Stimulated activated CD8-positive, alpha-beta memory T cell treated with anti-CD3 and anti-CD28 coated beads, Interleukin-15, amount 100 ng/mL, for 48 hours (primary cell): ENCODE data around the gene ADAMTSL2.

Experiments
- DNase-seq, 2 donors: peaks; one replicate each; pipeline ENCODE4 v3.0.0-alpha.2; 2020; ENCODE audit warnings: low read depth in 2 of 2

Gene ADAMTSL2

DNA sequence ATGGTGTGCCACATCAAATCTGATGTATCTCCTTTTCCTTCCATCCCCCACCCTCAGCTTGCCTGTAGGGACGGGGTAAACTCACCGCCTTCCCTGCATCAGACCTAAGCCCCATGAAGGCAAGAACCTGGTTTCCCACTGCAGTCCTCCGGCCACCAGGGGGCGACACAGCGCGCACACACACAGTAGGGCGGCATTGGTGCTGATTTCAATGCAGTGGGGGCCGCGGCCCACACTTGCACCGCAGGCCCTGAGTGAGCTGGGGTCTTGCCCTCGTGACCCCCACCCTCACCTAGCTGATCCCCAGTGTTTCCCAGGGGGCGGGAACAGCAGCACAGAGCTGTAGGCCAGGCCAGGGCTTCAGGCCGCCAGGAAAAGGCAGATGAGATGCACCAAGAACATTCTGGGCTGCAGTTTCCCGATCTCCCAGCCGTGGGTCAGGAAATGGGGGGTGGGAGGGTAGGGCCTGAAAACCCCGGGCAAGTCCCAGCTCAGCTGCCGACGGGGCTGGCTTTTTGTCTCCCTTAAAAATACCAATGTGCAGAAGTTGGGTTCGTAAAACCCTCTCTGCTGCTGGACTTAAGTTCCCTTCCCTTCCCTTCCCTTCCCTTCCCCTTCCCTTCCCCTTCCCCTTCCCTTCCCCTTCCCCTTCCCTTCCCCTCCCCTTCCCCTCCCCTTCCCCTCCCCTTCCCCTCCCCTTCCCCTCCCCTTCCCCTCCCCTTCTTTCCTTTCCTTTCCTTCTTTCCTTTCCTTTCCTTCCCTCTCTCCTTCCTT is 55.1 kb downstream of the ADAMTSL2 start:
- DNase-seq: peak in 1 of 2 donors; percentile 14

DNA sequence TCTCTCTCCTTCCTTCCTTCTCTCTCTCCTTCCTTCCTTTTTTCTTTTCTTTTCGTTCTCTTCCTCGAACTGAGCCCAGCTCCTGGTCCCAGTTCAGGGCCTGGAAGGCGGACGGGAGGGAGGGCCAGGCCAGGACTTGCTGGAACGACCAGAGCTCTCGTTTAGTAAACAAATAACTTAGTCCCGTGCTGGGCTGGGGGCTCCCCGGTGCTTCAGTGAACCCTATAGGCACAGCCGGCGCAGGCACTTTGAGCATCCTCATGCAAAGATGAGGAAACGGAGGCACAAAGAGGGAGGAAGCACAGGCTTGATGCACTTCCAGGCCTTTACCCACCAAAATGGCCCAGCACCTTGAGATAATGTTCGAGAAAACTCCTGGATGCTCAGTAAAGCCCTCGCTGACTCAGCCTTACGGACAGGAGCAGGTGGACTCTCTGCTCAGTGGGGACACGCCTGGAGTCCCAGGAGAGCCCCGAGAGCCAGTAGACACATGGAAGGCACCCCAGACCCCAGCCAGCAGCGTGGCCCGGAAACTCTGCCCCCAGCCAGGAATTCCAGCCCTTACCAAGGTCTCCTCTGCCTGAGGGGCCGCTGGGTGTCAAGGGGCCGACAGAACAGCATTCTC is 55.8 kb downstream of the ADAMTSL2 start:
- DNase-seq: no peak

DNA sequence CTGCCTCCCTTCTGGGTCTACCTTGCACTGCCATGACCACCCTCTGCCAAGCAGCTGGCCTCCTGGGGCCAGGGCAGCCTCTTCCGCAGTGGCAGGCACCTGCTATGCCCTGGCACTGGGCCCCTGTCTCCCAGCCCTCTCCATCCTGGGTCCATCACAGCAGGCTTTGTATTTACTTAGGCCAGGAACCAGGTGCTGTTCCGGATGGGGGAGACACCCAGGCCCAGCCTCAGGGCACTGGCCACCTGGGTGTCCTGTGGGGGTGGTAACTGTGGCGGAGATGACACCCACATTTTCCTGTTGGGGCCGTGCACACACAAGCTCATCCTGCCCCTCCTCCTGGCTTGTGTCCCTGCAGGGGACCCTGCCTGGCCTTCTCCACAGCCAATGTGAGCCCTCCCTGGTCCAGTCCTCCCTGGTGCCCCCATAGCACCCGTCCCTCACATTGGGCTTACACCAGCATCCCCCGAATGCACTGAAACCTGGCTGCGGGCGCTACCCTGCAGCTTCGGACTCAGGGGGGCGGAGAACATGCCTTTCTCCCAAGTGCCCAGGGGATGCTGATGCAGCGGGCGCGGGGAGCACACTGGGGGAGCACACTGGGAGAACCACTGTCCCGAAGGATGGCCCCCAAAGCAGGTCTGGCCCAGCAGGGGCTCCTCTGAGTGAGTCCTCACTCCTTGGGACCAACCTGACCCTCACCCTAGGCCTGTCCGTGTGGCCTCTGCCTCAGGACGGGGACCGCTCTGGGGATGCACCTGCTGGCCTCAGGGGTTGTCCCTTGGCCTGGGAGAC is 56.8 kb downstream of the ADAMTSL2 start:
- no peak for DNase-seq

DNA sequence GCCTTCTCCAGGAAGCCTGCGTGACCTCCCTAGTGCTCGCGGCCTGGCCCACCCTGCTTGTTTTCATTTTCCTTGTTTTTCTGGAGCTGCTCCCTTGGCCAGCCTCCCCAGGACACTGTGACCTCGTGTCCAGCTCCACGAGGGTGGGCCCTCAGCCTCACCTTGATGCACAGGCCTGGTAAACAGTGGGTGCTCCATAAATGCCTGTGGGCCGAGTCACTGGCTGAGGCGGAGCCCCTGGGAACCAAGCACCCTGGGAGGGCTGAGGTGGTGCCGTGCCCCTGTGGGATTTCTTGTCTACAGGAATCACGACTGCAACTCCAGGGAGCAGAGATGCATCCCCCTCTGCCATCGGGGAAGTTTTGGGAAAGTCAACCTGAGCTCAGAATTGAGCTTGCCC is 57.5 kb downstream of the ADAMTSL2 start:
- DNase-seq: no peak

DNA sequence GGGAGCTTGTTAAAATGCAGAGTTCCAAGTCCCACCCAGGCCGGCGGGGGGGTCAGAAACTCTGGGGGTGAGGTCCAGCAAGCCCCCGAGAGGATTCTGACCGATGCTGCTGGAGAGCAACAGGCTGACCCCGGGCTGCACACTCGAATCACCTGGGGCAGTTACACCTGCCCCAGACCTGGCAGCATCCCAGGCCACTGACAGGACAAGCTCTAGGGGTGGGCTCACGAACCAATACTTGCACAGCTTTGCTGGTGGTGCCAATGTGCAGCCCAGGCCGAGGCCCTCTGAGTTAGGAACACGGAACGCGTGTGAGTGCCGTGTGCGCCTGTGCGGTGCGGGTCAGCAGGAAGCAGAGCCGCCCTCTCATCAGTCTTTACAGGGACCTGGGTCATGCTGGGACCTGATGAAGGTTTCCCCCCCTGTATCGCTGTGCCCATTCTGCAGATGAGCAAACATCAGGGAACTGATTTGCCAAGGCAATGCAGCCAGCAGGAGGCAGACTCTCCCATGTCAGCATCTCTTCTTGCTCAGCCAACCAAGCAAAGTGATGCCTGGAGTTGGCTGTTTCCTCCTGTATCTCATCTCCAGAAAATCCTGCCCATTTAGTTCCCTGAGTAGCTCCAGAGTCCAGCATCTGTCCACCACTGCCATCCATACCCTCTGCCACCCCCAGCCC is 58.4 kb downstream of the ADAMTSL2 start:
- no peak for DNase-seq

DNA sequence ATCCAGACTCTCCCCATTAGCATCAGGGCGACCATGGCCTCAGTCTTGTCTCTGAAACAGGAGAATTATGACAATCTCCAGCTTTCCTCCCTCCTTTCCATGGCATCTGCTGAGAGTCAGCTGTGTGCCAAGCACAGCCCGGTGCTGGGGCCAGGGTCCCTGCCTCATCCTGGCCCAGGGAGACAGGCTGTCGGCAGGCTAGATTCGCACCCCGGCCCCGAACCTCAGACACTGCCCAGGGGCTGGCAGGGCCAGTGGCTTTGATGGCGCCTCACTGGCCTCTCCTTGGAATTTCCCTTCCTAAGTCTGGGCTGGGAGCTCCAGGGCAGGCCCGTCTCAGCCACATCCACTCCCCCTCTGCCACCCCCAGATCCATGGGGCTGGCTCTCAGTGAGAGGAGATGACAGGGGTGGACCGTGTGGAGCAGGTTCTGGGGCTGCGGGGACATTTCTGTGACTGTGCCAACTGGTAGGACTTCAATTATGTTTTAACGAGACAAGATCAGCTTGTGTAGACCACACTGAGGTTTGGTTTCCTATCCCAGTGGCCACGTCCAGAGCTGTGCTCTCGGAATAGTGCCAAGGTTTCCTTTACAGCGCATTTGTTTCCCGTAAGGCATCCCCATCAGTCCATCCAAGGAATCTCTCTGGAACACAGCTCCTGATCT is 59.2 kb downstream of the ADAMTSL2 start:
- DNase-seq: no peak

DNA sequence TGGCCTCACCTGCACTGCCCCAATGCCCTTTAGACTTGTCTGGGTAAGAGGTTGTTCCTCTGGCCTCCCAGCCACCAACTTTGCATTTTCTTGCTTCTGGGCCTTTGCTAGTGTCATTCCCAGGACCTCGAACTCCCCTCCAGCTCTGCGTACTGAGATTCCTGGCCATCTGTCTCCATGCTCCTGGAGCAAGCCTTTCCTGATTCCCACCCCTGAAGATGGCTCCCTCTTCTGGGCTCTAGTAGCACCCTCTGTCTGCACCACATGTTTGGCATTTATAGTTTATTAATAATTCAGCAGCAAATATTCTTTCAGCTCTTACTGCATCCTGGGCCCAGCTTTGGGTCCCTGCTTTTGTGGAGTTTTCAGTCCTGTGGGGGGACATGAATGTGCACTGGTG is 59.8 kb downstream of the ADAMTSL2 start:
- no peak for DNase-seq

DNA sequence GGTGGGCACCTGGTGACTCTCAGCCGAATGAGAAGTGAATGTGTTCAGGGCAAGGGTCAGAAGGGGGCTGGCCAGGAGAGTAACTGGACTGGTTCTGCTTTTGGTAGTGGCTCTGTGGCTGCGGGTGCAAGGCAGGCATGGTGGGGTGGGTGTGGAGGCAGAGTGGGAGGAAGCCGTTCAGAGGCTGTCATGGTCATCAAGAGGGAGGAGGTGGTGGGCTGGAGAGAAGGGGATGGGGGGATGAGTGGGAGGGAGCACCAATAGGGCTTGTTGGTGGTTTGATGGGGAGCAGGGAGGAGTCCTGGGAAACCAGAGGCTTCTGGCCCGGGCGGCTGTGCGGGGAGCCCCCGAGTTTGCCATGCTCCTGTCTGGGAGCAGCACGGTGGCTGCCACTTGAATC is 61.4 kb downstream of the ADAMTSL2 start:
- DNase-seq: no peak

DNA sequence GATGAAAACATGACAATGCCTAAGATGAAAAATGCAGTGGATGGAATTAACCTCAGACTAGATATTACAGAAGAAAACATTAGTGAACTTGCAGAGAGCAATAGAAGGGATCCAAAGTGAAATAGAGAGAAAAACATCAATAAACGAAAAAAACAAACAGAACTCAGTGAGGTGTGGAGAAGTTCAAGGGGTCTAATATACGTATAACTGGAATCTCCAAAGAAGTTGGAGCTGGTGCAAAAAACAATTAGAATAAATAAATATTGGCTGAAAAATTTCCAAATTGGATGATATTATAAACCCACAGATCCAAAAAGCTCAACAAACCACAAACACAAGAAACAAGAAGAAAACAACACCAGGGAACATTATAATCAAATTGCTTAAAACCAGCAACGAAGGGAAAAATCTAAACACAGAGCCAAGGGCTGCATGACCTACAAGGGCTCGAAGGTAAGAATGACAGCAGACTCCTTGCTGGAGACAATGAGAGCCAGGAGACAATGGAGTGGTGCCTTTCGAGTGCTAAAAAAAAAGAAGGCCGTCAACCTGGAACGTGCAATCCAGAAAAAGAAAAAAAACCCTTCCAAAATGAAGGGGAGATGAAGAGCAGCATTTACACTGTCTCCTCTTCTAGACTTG is 62.9 kb downstream of the ADAMTSL2 start:
- no peak for DNase-seq

DNA sequence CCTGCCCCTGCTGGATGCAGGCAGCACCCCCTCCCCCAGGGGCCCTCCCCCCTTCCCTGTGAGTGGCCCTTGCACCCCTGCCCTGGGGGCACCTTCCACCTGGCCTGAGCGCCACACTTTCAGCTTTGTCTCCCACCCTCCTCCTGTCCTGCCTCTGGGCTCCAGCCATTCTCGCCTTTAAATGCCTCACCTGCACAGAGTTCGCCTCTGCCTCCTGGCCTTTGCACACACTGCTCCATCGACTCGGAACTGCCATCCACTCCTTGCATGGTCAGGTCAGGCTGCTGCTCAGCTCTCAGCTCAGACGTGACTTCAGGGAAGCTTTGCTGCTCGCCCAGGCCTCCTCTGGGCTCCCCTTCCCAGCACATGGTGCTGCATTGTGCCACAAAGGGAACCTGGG is 64.5 kb downstream of the ADAMTSL2 start:
- no peak for DNase-seq

DNA sequence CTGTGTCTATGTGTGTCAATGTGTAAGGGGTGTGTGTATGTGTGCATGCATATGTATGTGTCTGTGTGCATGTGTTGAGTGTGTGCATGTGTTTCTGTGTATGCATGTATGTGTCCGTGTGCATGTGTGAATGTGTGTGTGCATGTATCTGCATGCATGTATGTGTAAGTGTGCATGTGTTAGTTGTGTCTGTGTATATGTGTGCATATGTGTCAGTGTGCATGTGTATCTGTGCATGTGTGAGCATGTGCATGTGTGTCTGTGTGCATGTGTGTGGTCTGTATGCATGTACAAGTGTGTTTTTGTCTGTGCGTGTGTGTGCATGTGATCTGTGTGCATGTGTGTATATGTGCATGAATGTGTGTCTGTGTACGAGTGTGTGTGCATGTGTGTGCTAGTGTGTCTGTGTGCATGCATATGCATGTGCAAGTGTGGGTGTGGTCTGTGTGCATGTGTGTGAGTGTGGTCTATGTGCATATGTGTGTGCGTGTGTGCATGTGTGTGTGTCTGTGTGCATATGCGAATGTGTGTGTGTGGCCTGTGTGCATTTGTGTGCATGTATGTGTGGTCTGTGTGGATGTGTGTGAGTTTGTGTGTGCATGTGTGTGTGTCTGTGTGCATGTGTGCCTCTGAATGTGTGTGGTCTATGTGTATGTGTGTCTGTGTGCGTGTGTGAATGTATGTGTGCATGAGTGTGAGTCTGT is 65.1 kb downstream of the ADAMTSL2 start:
- DNase-seq: no peak

DNA sequence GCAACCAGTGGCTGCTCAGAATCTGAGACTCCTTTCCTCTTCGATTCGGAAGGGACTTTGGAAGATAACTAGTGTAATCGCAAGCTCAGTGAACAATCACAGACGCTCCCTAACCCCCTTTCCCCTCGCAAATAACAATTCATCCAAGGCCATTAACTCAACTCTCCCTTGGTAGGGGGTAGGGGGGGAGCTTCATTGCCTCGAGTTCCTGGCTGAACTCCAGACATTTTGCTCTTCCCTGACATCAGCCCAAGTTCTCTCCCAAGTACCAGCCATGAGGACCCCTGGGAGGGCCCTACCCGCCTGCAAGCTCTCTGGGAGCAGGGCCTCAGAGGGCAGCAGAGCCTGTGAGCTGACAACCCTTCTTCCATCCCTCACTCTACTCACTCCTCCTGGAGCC is 66.2 kb downstream of the ADAMTSL2 start:
- DNase-seq: no peak

DNA sequence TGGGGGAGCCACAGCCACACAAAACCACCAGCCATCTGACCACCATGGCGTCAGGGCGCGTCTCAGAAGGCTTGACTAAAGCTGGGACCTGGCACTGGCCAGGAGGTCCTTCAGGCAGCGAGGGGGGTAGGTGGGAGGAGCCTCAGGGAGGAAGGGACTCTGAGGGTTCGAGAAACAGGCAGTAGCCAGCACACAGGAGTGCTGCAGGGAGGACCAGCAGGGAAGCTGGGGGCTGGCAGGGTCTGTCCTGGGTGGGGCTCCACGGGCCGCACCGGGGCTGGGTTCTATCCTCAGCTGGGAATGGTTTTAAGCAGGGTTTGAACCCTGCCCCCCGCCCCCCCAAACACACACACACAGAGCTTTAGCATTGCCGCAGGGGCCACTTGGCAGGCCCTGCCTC is 67.2 kb downstream of the ADAMTSL2 start:
- no peak for DNase-seq

DNA sequence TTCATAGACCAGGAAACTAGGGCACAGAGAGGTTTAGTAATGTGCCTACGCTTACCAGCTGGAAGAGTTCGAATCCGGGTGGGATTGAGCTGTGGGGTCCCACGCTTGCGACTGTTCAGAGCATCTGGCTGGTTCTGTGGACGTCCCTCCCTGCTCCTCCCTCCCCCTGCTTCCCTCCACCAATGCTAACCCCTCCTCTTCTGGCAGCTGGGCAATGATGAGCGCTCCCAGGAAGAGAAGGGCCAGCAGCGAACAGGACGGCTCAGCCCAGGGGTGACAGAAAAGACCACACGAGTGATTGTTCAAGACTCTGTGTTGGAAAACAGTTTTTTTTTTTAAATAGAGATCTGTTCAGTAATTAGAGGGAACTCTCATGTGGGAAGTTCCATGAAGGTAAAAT is 67.8 kb downstream of the ADAMTSL2 start:
- no peak for DNase-seq

DNA sequence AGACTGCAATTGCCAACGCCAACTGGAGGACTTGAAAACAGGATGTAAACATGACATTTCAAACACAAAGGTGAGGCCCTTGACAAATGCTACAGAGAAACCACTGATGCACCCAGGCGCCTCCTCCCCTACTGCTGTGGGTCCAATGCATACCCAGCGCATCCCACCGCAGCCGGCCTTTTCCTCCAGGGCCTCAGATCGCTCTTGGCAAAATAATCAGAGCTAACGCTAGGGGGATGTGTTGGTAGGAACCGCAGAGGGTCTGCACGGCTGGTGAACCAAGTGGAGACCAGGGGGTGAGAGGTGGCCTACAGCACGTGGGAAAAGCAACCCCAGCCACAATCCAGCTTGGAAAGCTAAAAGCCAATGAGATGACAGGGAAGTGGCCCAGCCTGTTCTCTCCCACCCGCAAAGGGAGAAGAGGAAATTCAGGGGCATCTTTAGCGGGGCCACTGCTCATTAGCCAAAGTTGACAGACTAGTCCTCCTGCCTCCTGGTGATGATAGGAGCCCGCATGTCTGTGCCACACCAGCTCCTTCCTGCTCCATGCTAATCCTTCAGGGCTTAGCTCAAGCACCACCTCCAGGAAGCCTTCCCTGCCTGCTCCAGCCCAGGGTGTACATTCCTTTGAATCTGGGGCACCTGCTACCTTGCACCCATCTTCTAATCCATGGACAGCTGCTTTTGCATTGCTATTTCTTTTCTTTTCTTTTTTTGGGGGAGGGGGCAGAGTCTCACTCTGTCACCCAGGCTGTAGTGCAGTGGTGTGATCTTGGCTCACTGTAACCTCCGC is 68.8 kb downstream of the ADAMTSL2 start:
- no peak for DNase-seq

DNA sequence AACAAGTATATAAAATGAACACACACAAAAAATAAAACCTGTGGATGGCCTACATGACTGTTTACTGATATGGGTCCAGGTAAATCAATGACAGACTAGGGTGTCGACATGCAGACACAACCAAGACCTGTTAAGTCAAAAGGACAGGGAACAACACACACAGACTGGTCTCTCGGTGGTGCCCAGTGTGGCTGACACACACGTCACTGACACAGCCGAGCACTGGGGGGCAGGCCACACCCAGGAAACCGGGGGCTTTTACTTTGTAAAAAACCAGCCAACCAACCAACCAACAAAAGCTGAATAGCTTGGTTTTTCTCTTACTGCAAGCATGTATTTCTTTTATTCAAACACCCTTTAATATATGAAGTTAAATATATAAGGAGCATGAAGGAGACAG is 69.7 kb downstream of the ADAMTSL2 start:
- DNase-seq: no peak

DNA sequence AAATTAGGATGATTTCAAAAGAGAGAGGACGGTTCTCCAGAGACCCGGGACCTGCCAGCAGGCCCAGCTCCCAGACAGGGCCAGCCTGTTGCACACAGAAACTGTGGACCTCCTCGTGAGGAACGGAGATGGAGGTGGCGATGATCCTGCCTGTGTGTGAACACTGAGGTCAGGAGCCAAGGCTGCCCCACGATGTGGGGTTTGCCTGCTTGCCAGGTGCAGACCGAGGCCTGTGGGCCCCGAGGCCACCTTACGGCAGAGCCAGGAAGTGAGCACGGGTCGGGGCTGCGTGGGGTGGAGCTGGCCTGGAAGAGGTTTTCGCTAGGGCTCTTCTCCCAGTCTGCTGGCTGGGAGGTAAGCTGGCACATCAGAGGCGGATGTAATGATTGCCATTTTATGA is 70.4 kb downstream of the ADAMTSL2 start:
- DNase-seq: no peak

DNA sequence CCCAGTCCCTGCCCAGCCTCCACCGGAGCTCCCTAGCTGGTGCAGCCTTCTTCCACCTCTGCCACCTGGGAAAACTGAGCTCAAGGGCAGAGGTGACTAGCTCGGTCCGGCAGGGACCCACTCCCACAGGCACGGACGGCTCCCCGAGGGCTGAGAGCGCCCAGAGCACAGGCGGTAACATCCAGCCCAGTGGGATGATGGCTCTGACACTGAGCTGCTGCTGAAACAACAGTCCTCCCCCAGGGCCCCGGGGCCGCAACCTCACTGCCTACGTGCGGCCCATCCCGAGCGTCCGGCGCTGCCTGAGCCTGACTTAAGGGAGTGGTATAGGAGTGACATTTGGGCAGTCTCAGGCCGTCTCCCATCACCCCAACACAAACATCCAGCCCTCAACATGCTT is 70.9 kb downstream of the ADAMTSL2 start:
- no peak for DNase-seq

DNA sequence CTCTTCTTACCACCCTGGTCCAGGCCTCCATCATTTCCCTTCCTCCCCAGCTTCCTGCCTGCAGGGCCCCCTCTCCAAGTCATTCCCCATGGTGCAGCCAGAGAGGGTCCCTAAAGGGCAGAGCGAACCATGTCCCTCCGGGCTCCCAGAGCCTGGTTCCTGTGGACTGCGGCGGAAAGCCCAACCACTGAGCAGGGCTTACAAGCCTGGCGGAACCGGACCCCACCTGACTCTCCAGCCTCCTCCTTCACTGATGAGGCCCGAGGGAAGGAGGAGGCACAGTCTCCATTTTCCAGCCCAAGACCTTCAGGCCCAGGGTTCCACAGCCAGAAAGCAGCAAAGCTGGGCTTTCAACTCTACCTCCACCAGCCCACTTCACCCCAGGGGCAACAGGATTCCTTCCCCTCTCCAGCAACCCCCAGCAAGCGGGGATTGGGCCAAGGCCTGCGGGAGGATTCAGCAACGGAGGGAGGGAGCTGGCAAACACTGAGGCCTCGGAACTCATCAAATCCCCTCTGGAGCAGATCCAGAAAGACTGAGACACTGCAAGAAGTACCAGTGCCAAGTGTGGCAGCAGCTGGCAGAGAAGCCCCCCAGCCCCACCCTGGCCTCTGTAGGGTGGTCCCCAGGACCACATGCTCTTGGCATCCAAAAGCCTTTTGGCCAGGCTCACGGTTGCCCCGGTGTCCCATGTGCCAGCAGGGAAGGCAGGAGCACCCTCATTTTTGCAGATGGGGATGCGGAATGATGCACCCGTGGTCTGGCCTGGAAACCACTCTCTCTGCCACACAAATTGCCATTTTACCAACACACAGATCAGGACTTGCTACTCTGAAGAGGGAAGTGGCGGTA is 71.6 kb downstream of the ADAMTSL2 start:
- DNase-seq: no peak
